ENCODE results near the gene GNS. TPM values are rescaled to one million over a fixed set of nuclear protein-coding genes. Genes with fewer than 3 reads are reported as not detected.

GNS gene
- total RNA-seq, 1 donor from 2014 or later, result 150 TPM

DNA sequence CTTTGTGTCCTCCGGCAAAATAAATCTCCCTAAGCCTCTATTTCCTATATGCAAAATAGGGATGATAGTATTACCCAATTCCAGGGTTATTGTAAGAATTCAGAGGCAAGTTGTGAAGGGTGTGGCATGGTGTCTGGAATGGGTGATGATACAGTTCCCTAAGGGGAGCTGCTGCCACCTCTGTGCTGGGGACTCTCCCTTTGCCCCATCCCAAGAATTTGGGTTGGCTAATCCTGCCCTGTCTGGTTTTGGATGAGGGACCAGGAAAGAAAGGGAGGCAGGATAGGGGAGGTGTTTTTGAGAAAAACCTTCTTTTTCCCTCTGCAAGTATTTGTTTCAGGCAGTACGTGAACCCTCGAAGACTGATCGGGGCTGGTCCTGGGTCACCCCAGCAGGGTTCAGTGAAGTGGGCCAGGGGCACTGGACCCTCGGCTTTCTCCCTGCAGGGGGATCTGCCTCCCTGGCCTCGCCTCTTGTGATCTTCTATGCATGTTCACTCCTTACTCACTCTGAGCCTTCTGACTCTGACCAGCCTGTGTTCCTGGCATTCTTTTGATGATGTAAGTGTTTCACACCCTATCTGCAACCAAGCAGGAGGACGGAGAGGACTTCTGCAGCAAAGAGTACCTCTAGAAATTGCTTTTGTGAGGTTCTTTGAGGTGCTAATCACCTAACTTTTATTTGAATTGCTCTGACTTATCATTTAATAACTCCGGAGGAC lies 88.1 kb downstream of the GNS start:
- Mint-ChIP-seq H3K4me3 (ENCODE audit: unreplicated experiment) (no peak overlapping the region), H3K9me3 (ENCODE audit: unreplicated experiment) (no peaks in the 10 kb centered on the region), H3K36me3 (ENCODE audit: unreplicated experiment) (no peaks in the 10 kb centered on the region), H3K27me3 (ENCODE audit: unreplicated experiment) (no peaks in the 10 kb centered on the region), H3K4me1 (ENCODE audit: unreplicated experiment) (peaks cover 80% of the 10 kb centered on the region), H3K27ac (ENCODE audit: unreplicated experiment) (peak overlapping the region; percentile 57)
- no peak for DNase-seq (ENCODE audit: extremely low spot score, unreplicated experiment)
- TF ChIP-seq, protein P1, sequence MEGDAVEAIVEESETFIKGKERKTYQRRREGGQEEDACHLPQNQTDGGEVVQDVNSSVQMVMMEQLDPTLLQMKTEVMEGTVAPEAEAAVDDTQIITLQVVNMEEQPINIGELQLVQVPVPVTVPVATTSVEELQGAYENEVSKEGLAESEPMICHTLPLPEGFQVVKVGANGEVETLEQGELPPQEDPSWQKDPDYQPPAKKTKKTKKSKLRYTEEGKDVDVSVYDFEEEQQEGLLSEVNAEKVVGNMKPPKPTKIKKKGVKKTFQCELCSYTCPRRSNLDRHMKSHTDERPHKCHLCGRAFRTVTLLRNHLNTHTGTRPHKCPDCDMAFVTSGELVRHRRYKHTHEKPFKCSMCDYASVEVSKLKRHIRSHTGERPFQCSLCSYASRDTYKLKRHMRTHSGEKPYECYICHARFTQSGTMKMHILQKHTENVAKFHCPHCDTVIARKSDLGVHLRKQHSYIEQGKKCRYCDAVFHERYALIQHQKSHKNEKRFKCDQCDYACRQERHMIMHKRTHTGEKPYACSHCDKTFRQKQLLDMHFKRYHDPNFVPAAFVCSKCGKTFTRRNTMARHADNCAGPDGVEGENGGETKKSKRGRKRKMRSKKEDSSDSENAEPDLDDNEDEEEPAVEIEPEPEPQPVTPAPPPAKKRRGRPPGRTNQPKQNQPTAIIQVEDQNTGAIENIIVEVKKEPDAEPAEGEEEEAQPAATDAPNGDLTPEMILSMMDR (IDR thresholded peaks at IDR 0.05), result no peak

DNA sequence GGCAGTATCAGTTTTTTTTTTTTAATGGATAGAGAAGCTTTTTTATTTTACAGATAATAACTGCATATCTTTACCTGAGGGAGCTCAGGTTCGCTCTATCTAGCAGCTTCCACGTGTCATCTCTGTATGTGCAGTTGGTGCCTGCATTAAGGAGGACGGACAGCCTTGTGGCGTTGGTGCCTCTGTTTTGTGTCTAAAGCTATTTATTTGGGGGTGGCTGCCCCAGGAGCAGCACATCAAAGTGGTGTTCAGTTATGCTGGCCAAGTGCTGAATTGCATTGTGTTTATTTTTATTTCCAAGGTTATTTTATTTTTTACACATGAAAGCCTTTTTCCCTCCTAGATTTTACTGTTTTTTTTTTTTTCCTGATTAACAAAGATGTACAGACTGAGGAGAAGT lies 89.2 kb downstream of the GNS start:
- no peaks in the 10 kb centered on the region for H3K9me3 Mint-ChIP-seq (ENCODE audit: unreplicated experiment)
- H3K36me3 Mint-ChIP-seq (ENCODE audit: unreplicated experiment), result no peaks in the 10 kb centered on the region
- DNase-seq (ENCODE audit: extremely low spot score, unreplicated experiment), result no peak
- peaks cover 80% of the 10 kb centered on the region for H3K4me1 Mint-ChIP-seq (ENCODE audit: unreplicated experiment)
- peak overlapping the region; percentile 36 for H3K27ac Mint-ChIP-seq (ENCODE audit: unreplicated experiment)
- H3K27me3 Mint-ChIP-seq (ENCODE audit: unreplicated experiment), result no peaks in the 10 kb centered on the region
- H3K4me3 Mint-ChIP-seq (ENCODE audit: unreplicated experiment), result peak overlapping the region; percentile 30
- TF ChIP-seq, protein P1 (IDR thresholded peaks at IDR 0.05), result no peak

DNA sequence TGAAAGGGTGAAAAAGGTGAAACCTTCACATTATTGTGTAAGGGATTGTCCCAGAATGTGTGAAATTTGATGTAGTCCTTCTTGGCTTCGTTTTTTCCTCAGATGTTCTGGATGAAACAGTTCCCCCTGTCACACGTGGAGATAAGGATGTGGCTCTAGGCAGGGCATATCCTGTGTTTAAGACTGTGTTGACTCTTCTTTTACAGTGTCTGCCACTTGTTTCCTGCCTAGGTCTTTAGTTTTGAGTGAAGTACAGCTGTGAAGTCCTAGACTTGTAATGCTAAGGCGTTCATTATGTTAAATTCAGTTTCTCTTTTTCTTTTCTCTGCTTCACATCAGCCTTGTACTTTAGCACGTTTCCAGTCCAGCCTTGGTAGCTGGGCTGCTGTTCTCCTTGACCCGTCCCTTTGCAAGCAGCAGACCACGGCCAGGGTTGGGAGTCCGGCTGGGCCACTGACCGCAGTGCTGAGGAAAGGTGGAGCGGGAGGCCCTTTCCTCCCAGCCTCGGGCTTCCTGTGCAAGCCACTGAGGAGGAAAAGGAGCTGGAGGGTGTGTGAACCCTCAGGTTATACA lies 89.8 kb downstream of the GNS start:
- peaks cover 78% of the 10 kb centered on the region for H3K4me1 Mint-ChIP-seq (ENCODE audit: unreplicated experiment)
- TF ChIP-seq, protein P1 (IDR thresholded peaks at IDR 0.05), result no peak
- H3K27me3 Mint-ChIP-seq (ENCODE audit: unreplicated experiment), result no peaks in the 10 kb centered on the region
- H3K27ac Mint-ChIP-seq (ENCODE audit: unreplicated experiment), result peak overlapping the region; percentile 78
- H3K4me3 Mint-ChIP-seq (ENCODE audit: unreplicated experiment), result peak overlapping the region; percentile 3
- no peak for DNase-seq (ENCODE audit: extremely low spot score, unreplicated experiment)
- H3K9me3 Mint-ChIP-seq (ENCODE audit: unreplicated experiment), result no peaks in the 10 kb centered on the region
- no peaks in the 10 kb centered on the region for H3K36me3 Mint-ChIP-seq (ENCODE audit: unreplicated experiment)

DNA sequence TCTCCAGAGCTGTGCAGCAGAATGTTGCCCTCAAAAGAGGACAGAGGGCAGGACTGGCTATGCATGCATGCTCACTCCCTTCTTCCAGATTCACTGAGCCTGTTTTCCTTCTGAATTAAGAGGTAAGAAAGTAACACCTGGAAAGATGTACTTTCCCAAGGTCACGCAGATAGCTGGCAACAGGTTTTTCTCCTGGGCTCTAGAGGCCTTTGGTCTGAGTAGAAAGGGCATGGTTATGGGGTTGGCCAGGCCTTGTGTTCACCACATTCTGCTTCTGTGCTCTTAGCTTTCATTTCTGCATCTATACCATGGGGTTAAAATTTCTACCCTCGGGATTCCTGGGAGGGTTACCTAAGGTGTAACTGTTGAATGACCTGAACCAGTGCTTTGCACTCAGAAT lies 91.4 kb downstream of the GNS start:
- TF ChIP-seq, protein P1 (IDR thresholded peaks at IDR 0.05), result no peak
- no peak for DNase-seq (ENCODE audit: extremely low spot score, unreplicated experiment)
- Mint-ChIP-seq H3K27me3 (ENCODE audit: unreplicated experiment) (no peaks in the 10 kb centered on the region), H3K4me3 (ENCODE audit: unreplicated experiment) (no peak overlapping the region), H3K27ac (ENCODE audit: unreplicated experiment) (no peak overlapping the region), H3K4me1 (ENCODE audit: unreplicated experiment) (peaks cover 67% of the 10 kb centered on the region), H3K9me3 (ENCODE audit: unreplicated experiment) (no peaks in the 10 kb centered on the region), H3K36me3 (ENCODE audit: unreplicated experiment) (no peaks in the 10 kb centered on the region)

DNA sequence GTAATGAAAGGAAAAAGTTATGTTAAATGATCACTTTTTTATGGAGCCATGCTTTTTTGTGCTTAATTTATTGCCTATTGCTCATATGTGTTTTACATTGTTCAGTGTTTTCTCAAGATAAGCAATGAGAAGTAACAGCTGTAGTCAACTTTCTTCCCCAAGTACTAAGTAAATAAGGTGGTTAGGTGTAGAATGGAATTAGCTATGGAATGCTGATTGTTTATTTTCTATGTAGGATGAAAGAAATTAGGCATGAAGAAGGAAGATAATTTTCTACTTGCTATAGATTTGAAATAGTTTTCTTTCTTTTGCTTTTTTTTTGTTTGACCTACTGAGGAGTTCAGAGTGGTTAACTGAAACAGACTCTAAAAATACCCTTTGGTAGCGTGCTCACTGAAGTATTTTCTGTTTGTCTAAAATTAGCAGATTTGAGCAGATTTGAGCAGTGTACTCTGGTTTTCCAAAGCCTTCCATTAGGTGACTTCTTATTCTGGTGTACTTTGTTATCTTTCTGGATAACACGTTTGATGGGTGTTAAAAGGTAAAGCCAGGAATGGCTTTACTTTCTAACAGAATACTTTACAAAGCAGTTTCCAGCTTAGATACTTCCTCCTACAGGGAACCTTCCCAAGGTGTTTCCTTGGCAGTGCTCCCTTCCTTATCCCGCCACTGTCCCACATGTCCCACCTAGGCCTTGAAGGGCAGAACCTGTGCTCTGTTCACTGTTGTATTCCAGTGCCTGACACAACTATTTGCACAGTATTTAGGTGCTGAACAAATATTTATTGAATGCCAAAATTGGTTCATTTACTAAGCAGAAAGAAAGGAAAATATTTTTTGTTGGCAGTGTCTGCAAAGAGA lies 92.9 kb downstream of the GNS start:
- Mint-ChIP-seq H3K36me3 (ENCODE audit: unreplicated experiment) (no peaks in the 10 kb centered on the region), H3K4me3 (ENCODE audit: unreplicated experiment) (no peak overlapping the region), H3K27ac (ENCODE audit: unreplicated experiment) (peak overlapping the region; percentile 50), H3K4me1 (ENCODE audit: unreplicated experiment) (peaks cover 62% of the 10 kb centered on the region), H3K27me3 (ENCODE audit: unreplicated experiment) (no peaks in the 10 kb centered on the region), H3K9me3 (ENCODE audit: unreplicated experiment) (no peaks in the 10 kb centered on the region)
- DNase-seq (ENCODE audit: extremely low spot score, unreplicated experiment), result no peak
- TF ChIP-seq, protein P1 (IDR thresholded peaks at IDR 0.05), result no peak
